CD4-positive, alpha-beta T cell (primary cell): ENCODE results near the gene PRLH. TPM values are rescaled to one million over a fixed set of nuclear protein-coding genes. Genes with fewer than 3 reads are reported as not detected.

ENCODE experiments used
- ATAC-seq: fragments of 200-7000 bp; cut with Tn5 transposase; one replicate; pipeline ENCODE4 v1.10.0; 2022; ENCODE audit warnings: mild to moderate bottlenecking; ENCODE audit not compliant: poor library complexity
- CTCF ChIA-PET: fragments of 350-600 bp; sonication (Branson Sonifier 250); formaldehyde crosslinking; loops from one replicate; lab custom pipeline; 2021; ENCODE audit warnings: antibody characterized with exemption, inconsistent platforms; lab: Charles Lee
- POLR2A ChIA-PET: fragments of 350-600 bp; sonication (Branson Sonifier 250); formaldehyde crosslinking; loops from one replicate; lab custom pipeline; 2021; ENCODE audit warnings: antibody characterized with exemption, inconsistent platforms; lab: Charles Lee
- DNase-seq, 14 experiments: peaks; one replicate each; pipeline ENCODE4 v3.0.0-alpha.2; 2013 to 2020; ENCODE audit warnings: mixed read lengths in 2 of 14
- H3K27ac ChIP-seq, 2 donors: one replicate each; pipeline versions ENCODE4 v1.5.1 to v1.7.0; 2013; ENCODE audit warnings: low read length in 2 of 2, low read depth in 1 of 2, mild to moderate bottlenecking in 1 of 2
- H3K27me3 ChIP-seq, 2 experiments: 1 replicate in 1 of 2; 2 replicates in 1 of 2; pipeline versions ENCODE4 v1.6.1 to v1.7.0; 2013; ENCODE audit warnings: low read length in 2 of 2, control low read depth in 1 of 2, mild to moderate bottlenecking in 1 of 2, moderate library complexity in 1 of 2; ENCODE audit not compliant: insufficient read depth in 2 of 2, control insufficient read depth in 1 of 2
- H3K36me3 ChIP-seq: one replicate; pipeline ENCODE4 v1.6.1; 2013; ENCODE audit warnings: low read length, control low read depth; ENCODE audit not compliant: insufficient read depth
- H3K4me1 ChIP-seq: one replicate; pipeline ENCODE4 v1.6.1; 2013; ENCODE audit warnings: low read length, control low read depth; ENCODE audit not compliant: insufficient read depth
- H3K4me3 ChIP-seq: one replicate; pipeline ENCODE4 v1.5.1; 2013; ENCODE audit warnings: mild to moderate bottlenecking, low read length, moderate library complexity
- H3K9me3 ChIP-seq, 2 experiments: 1 replicate in 1 of 2; 2 replicates in 1 of 2; pipeline versions ENCODE4 v1.6.1 to v1.7.0; 2013; ENCODE audit warnings: low read length in 2 of 2, mild to moderate bottlenecking in 2 of 2, control low read depth in 1 of 2, moderate library complexity in 1 of 2; ENCODE audit not compliant: control insufficient read depth in 1 of 2, insufficient read depth in 1 of 2
- H3K27ac Mint-ChIP-seq: one replicate; pipeline ENCODE4 v1.8.0; 2020; ENCODE audit warnings: mixed read lengths
- H3K27me3 Mint-ChIP-seq: one replicate; pipeline ENCODE4 v1.8.0; 2021; ENCODE audit warnings: mixed read lengths
- H3K36me3 Mint-ChIP-seq: one replicate; pipeline ENCODE4 v1.8.0; 2021; ENCODE audit warnings: low read depth, mixed read lengths
- H3K4me1 Mint-ChIP-seq: one replicate; pipeline ENCODE4 v1.8.0; 2021; ENCODE audit warnings: low read depth, mixed read lengths
- H3K4me3 Mint-ChIP-seq: one replicate; pipeline ENCODE4 v1.8.0; 2020; ENCODE audit warnings: mild to moderate bottlenecking, mixed read lengths
- H3K9me3 Mint-ChIP-seq: one replicate; pipeline ENCODE4 v1.8.0; 2020; ENCODE audit warnings: mixed read lengths
- intact Hi-C, 2 experiments: fragments of 100-400 bp; cut with DNase I in 1 of 2; cut with micrococcal nuclease in 1 of 2; formaldehyde crosslinking; loops; one replicate each; pipeline versions ENCODE4 v1.15.1 to v1.9.0; 2023 to 2025; cut with DNase I, micrococcal nuclease
- total RNA-seq, 174 experiments: library from RNA in 2 of 174; stranded (reverse) in 2 of 174; gene quantifications; one replicate each; pipeline ENCODE4 v1.2.3 and lab custom pipeline; 2021 to 2026
- TF ChIP-seq, protein P1 (sequence below): fragments of 200-600 bp; IDR thresholded peaks from one replicate; pipeline ENCODE4 v1.8.0; 2022; ENCODE audit warnings: antibody characterized with exemption, mild to moderate bottlenecking

The PRLH gene
- total RNA-seq, 2 experiments from 2014 or later, result not detected

DNA sequence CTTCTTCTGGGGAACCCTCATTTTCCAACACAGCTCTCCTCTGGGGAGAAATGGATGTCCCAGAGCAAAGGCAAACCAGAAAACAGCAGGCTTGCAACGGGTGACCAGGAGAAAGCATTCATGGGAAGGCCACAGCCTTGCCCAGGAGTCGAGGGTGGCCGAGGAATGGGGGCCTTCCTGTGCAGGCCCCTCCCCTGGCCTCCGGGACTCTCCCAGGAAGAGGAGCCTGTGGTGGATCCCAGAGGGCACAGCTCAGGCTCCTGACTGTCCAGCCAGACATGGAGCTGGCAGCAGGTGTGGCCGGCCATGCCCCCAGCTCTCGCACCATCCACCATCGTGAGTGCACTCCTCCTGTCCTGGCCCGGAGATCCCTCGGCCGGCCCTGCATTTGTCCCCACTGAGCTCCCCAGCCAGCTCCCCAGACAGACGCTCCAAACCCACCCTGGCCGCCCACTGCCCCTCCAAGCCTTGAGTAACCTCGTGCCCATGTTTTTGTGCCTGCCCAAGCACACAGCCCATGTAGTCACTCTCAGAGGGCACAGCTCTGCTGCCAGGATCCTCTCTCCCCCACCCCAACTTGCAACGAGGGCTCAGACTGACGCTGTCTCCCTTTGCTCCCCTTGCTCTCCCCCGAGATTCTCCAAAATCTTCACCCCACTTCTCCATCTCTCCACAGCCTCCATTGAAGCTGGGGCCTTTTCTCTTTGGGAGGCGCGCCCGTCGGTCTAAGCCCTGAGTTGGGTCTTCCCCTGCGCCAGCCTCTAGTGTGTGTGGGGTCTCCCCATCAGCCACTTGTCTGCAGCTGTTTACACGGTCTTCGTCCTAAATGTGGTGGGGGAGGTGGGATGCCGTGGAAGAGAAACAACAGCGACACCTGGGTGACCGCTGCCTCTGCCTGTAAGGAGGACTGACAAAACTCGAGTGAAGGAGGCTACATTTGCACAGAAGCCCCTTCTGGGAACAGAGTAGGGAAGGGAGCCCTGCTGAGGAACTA, 9.8 kb downstream of the PRLH start:
- H3K27me3 Mint-ChIP-seq, result peaks cover 7% of the 10 kb centered on the region
- POLR2A ChIA-PET, result no interaction called here

DNA sequence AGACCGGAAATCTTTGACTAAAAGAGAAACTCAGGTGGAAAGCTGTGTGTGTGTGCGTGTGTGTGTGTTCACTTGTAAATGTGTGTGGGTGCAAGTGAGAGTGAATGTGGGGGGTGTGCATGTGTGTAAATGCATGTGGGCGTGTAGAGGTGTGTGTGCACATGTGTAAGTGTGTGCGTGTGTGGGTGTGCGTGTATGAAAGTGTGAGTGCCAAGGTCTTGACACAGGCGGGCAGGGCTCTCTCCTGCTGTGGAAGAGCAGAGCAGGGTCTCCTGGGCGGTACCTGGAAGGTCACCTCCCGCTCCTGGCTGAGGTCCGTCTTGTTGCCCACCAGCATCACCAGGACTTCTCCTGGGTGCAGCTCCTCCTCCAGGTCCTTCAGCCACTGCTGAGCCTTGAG, 10.6 kb downstream of the PRLH start:
- Histone ChIP-seq H3K9me3 (no peaks in the 10 kb centered on the region), H3K36me3 (no peaks in the 10 kb centered on the region), H3K4me3 (no peak overlapping the region), H3K27ac (no peak overlapping the region), H3K27me3 (peaks cover 0 to 4% of the 10 kb centered on the region in 2 experiments), H3K4me1 (peaks cover 10% of the 10 kb centered on the region)
- ChIA-PET CTCF (no interaction called here), POLR2A (no interaction called here)
- no peak for DNase-seq
- Mint-ChIP-seq H3K4me1 (peaks cover 6% of the 10 kb centered on the region), H3K9me3 (no peaks in the 10 kb centered on the region), H3K4me3 (no peak overlapping the region), H3K27me3 (peaks cover 3% of the 10 kb centered on the region), H3K36me3 (no peaks in the 10 kb centered on the region), H3K27ac (no peak overlapping the region)
- no peak for ATAC-seq
- TF ChIP-seq, protein P1, sequence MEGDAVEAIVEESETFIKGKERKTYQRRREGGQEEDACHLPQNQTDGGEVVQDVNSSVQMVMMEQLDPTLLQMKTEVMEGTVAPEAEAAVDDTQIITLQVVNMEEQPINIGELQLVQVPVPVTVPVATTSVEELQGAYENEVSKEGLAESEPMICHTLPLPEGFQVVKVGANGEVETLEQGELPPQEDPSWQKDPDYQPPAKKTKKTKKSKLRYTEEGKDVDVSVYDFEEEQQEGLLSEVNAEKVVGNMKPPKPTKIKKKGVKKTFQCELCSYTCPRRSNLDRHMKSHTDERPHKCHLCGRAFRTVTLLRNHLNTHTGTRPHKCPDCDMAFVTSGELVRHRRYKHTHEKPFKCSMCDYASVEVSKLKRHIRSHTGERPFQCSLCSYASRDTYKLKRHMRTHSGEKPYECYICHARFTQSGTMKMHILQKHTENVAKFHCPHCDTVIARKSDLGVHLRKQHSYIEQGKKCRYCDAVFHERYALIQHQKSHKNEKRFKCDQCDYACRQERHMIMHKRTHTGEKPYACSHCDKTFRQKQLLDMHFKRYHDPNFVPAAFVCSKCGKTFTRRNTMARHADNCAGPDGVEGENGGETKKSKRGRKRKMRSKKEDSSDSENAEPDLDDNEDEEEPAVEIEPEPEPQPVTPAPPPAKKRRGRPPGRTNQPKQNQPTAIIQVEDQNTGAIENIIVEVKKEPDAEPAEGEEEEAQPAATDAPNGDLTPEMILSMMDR, result no peak
- intact Hi-C loops, result loop anchor here (10.0 kb wide), 2 partner anchors 152 to 1232 kb away; no protein-coding TSS in a partner anchor

More for the DNA sequence above, 9.8 kb downstream of the PRLH start:
- Histone ChIP-seq H3K4me1 (peaks cover 6% of the 10 kb centered on the region), H3K4me3 (no peak overlapping the region), H3K27me3 (peaks cover 0 to 4% of the 10 kb centered on the region in 2 experiments), H3K9me3 (no peaks in the 10 kb centered on the region), H3K36me3 (no peaks in the 10 kb centered on the region), H3K27ac (no peak overlapping the region)
- no peak overlapping the region for H3K27ac Mint-ChIP-seq
- no peaks in the 10 kb centered on the region for H3K36me3 Mint-ChIP-seq
- CTCF ChIA-PET, result no interaction called here
- no peak overlapping the region for H3K4me3 Mint-ChIP-seq
- DNase-seq (no peak), ATAC-seq (no peak)
- peaks cover 5% of the 10 kb centered on the region for H3K4me1 Mint-ChIP-seq
- TF ChIP-seq, protein P1, result no peak
- intact Hi-C loops, result loop anchor here (10.0 kb wide), 2 partner anchors 151 to 1231 kb away; no protein-coding TSS in a partner anchor
- H3K9me3 Mint-ChIP-seq, result no peaks in the 10 kb centered on the region

DNA sequence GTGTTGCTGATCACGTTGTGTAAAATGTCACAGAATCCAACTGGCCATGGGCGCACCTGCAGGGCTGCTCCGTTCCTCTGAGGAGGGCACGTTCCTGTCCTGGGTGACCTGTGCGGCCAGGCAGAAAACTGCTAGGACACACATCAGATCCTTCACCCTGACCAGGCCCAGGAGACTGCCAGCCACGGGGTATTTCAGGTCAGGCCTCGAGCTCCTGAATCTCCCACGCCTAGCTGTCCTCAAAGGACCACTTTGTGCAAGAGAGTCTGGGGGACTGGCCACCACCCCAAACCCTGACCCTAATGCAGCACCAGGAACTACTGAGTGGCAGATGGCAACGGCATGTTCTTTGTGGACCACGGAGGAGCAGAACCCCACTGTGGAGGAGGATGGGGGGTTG, 11.1 kb downstream of the PRLH start:
- intact Hi-C loops, result loop anchor here (10.0 kb wide), 2 partner anchors 153 to 1233 kb away; no protein-coding TSS in a partner anchor
- POLR2A ChIA-PET, result no interaction called here
- CTCF ChIA-PET, result interaction anchor here (1.2 kb wide), 1 partner anchor 64 kb away, joined by 4 read pairs; no protein-coding TSS in a partner anchor
- no peak overlapping the region for H3K27ac Mint-ChIP-seq
- no peak for ATAC-seq
- H3K36me3 Mint-ChIP-seq, result no peaks in the 10 kb centered on the region
- H3K27ac ChIP-seq, result no peak overlapping the region
- peaks cover 0 to 4% of the 10 kb centered on the region in 2 experiments for H3K27me3 ChIP-seq
- H3K9me3 Mint-ChIP-seq, result no peaks in the 10 kb centered on the region
- peaks cover 4% of the 10 kb centered on the region for H3K4me1 Mint-ChIP-seq
- no peaks in the 10 kb centered on the region for H3K36me3 ChIP-seq
- TF ChIP-seq, protein P1, result no peak
- no peaks in the 10 kb centered on the region for H3K9me3 ChIP-seq
- no peak overlapping the region for H3K4me3 ChIP-seq
- peaks cover 3% of the 10 kb centered on the region for H3K27me3 Mint-ChIP-seq
- DNase-seq, result no peak
- H3K4me1 ChIP-seq, result peaks cover 7% of the 10 kb centered on the region
- no peak overlapping the region for H3K4me3 Mint-ChIP-seq
